Measurements from ENCODE around the gene SLC9A3.

DNA sequence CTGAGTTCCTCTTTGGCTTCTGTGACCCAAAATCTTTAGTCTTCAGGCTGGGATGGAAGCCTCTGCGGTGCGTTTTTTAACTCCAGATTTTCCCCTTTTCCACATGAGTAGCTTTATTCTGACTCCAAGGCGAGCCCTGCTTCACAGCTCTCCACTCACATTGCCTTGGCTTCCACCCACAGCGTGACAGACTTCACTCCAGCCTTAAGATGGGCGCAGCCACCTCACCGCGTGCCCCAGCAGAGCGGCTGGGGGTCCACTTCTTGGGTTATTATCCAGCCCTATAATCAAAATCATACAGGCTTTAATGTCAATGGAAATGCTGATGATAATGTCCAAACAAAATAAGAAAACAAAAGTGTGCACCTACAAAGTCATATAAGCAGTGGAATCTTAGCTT is 80.0 kb downstream of the SLC9A3 start:
- TF ChIP-seq, protein P1, sequence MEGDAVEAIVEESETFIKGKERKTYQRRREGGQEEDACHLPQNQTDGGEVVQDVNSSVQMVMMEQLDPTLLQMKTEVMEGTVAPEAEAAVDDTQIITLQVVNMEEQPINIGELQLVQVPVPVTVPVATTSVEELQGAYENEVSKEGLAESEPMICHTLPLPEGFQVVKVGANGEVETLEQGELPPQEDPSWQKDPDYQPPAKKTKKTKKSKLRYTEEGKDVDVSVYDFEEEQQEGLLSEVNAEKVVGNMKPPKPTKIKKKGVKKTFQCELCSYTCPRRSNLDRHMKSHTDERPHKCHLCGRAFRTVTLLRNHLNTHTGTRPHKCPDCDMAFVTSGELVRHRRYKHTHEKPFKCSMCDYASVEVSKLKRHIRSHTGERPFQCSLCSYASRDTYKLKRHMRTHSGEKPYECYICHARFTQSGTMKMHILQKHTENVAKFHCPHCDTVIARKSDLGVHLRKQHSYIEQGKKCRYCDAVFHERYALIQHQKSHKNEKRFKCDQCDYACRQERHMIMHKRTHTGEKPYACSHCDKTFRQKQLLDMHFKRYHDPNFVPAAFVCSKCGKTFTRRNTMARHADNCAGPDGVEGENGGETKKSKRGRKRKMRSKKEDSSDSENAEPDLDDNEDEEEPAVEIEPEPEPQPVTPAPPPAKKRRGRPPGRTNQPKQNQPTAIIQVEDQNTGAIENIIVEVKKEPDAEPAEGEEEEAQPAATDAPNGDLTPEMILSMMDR (conservative IDR thresholded peaks at IDR 0.05; ENCODE audit: low read depth, low read length) = no peak
- no peak for TF ChIP-seq EZH2 (IDR thresholded peaks at IDR 0.05; ENCODE audit: borderline replicate concordance, low read depth, low read length, poor library complexity, severe bottlenecking)

Data from A673 (cell line).